HEK293T (cell line): ENCODE data around the gene MRPL12.

Experiments
- ARNT ChIP-seq: fragments of 450-650 bp; IDR thresholded peaks from 2 replicates; pipeline ENCODE4 v1.6.1; 2017; ENCODE audit warnings: mild to moderate bottlenecking
- CTBP1 ChIP-seq: fragments of 450-650 bp; IDR thresholded peaks from 2 replicates; pipeline ENCODE4 v1.6.1; 2016; ENCODE audit warnings: borderline replicate concordance
- ELF4 ChIP-seq: fragments of 450-650 bp; IDR thresholded peaks from 2 replicates; pipeline ENCODE4 v1.6.1; 2017; ENCODE audit warnings: antibody characterized with exemption
- FOXA1 ChIP-seq: fragments of 450-650 bp; IDR thresholded peaks from 2 replicates; pipeline ENCODE4 v1.6.1; 2016; ENCODE audit warnings: mild to moderate bottlenecking
- L3MBTL2 ChIP-seq: fragments of 450-650 bp; conservative IDR thresholded peaks from 2 replicates; pipeline ENCODE4 v1.6.1; 2016; ENCODE audit warnings: mild to moderate bottlenecking
- SUZ12 ChIP-seq: fragments of 450-650 bp; IDR thresholded peaks from 2 replicates; pipeline ENCODE4 v1.6.1; 2016; ENCODE audit warnings: mild to moderate bottlenecking
- TARDBP ChIP-seq: fragments of 450-650 bp; IDR thresholded peaks from 2 replicates; pipeline ENCODE4 v1.6.1; 2016
- ZNF384 ChIP-seq: fragments of 450-650 bp; IDR thresholded peaks from 2 replicates; pipeline ENCODE4 v1.6.1; 2016

GRCh38 chr17:81662002-81662401 is 41.2 kb upstream of the MRPL12 start:
- no peak for TF ChIP-seq SUZ12
- no peak for TF ChIP-seq ARNT
- TF ChIP-seq ZNF384 = no peak
- TF ChIP-seq TARDBP = no peak
- no peak for TF ChIP-seq L3MBTL2
- no peak for TF ChIP-seq ELF4
- no peak for TF ChIP-seq FOXA1
- no peak for TF ChIP-seq CTBP1
